Measurements from ENCODE around the gene NR1D1.
"Not testable (repeated sequence)": the region's sequence is repeated elsewhere in the genome, so short reads cannot be mapped to it uniquely, and the experiment has no call there.

The NR1D1 gene

DNA sequence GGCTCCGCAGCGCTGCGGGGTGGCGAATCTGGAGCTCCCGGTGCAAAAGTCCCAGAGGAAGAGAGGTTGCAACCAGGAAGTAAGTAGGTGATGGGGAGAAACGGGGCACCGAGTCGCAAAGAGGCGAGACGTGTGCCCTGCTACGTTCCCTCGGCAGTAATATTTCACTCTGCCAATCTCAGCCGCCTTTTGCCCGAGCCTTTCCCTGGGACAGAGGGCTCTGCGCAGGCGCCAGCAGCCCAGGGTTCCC is at the start of gene NR1D1:
NR1D1 (minus strand) TSS at position 171 of the 250 bp plus-strand sequence. CDS start 495 bp downstream, outside the sequence.
- peak within 1 kb of the TSS; percentile 77 for H3K4me3 ChIP-seq (ENCODE audit: low read depth, low read length)
- no peak for TF ChIP-seq POLR2A (IDR thresholded peaks at IDR 0.05; ENCODE audit: extremely low read depth, insufficient read length)
- no peak for TF ChIP-seq MYC (IDR thresholded peaks at IDR 0.05; ENCODE audit: low read depth, low read length)
- TF ChIP-seq, protein P1, sequence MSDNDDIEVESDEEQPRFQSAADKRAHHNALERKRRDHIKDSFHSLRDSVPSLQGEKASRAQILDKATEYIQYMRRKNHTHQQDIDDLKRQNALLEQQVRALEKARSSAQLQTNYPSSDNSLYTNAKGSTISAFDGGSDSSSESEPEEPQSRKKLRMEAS (IDR thresholded peaks at IDR 0.05; ENCODE audit: low read depth, low read length) = no peak
- TF ChIP-seq, protein P2, sequence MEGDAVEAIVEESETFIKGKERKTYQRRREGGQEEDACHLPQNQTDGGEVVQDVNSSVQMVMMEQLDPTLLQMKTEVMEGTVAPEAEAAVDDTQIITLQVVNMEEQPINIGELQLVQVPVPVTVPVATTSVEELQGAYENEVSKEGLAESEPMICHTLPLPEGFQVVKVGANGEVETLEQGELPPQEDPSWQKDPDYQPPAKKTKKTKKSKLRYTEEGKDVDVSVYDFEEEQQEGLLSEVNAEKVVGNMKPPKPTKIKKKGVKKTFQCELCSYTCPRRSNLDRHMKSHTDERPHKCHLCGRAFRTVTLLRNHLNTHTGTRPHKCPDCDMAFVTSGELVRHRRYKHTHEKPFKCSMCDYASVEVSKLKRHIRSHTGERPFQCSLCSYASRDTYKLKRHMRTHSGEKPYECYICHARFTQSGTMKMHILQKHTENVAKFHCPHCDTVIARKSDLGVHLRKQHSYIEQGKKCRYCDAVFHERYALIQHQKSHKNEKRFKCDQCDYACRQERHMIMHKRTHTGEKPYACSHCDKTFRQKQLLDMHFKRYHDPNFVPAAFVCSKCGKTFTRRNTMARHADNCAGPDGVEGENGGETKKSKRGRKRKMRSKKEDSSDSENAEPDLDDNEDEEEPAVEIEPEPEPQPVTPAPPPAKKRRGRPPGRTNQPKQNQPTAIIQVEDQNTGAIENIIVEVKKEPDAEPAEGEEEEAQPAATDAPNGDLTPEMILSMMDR (IDR thresholded peaks at IDR 0.05; ENCODE audit: low read depth, low read length) = no peak
- no peak for DNase-seq (ENCODE audit: low read depth)

DNA sequence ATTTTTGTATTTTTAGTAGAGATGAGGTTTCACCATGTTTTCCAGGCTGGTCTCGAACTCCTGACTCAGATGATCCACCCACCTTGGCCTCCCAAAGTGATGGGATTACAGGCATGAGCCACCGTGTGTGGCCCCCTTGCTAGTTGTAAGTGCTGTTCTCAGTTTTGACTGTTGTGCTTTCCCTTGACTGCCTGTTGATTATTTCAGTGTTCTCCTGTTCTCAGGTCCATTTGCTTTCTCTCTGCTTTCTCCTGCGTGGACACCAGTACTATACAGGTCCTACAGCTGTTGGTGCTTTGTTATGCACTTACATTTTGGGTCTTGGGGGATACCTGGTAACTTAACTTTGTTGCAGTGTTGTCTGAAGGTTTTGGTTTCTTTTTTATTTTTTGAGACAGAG is 48.1 kb upstream of the NR1D1 start:
- no peak for DNase-seq (ENCODE audit: low read depth)
- H3K4me3 ChIP-seq (ENCODE audit: low read depth, low read length) = no peak overlapping the region
- TF ChIP-seq MYC (IDR thresholded peaks at IDR 0.05; ENCODE audit: low read depth, low read length) = no peak
- TF ChIP-seq, protein P1 (IDR thresholded peaks at IDR 0.05; ENCODE audit: low read depth, low read length) = no peak
- TF ChIP-seq POLR2A (IDR thresholded peaks at IDR 0.05; ENCODE audit: extremely low read depth, insufficient read length) = no peak
- TF ChIP-seq, protein P2 (IDR thresholded peaks at IDR 0.05; ENCODE audit: low read depth, low read length) = no peak

DNA sequence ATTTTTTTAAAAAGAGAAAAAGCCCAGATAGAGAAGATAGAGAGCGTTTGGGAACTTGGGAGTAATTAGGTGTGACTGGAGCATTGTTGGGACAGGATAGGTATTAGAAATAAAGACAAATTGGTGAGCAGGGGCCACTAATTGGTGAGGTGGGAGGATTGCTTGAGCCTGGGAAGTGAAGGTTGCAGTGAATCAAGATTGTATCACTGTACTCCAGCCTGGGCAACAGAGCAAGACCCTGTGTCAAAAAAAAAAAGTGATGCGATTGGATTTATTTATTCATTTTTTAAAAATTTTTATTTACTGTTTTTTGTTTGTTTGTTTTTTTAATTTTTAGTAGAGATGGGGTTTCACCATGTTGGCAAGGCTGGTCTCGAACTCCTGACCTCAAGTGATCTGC is 45.1 kb upstream of the NR1D1 start:
- no peak for DNase-seq (ENCODE audit: low read depth)
- TF ChIP-seq, protein P2 (IDR thresholded peaks at IDR 0.05; ENCODE audit: low read depth, low read length) = no peak
- TF ChIP-seq MYC (IDR thresholded peaks at IDR 0.05; ENCODE audit: low read depth, low read length) = no peak
- no peak for TF ChIP-seq POLR2A (IDR thresholded peaks at IDR 0.05; ENCODE audit: extremely low read depth, insufficient read length)
- TF ChIP-seq, protein P1 (IDR thresholded peaks at IDR 0.05; ENCODE audit: low read depth, low read length) = no peak
- H3K4me3 ChIP-seq (ENCODE audit: low read depth, low read length) = no peak overlapping the region

DNA sequence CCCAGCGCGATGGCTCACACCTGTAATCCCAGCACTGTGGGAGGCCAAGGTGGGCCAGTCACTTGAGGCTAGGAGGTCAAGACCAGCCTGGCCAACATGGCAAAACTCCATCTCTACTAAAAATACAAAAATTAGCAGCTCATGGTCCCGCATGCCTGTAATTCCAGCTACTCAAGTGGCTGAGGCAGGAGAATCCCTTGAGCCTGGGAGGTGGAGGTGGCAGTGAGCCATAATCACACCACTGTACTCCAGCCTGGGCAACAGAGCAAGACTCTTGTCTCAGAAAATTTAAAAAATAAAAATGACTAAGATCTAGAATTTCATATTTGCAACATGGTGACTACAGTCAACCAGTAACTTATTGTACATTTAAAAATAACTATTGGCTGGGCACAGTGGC is 42.8 kb upstream of the NR1D1 start:
- H3K4me3 ChIP-seq (ENCODE audit: low read depth, low read length); DNase-seq (ENCODE audit: low read depth): not testable (repeated sequence)

DNA sequence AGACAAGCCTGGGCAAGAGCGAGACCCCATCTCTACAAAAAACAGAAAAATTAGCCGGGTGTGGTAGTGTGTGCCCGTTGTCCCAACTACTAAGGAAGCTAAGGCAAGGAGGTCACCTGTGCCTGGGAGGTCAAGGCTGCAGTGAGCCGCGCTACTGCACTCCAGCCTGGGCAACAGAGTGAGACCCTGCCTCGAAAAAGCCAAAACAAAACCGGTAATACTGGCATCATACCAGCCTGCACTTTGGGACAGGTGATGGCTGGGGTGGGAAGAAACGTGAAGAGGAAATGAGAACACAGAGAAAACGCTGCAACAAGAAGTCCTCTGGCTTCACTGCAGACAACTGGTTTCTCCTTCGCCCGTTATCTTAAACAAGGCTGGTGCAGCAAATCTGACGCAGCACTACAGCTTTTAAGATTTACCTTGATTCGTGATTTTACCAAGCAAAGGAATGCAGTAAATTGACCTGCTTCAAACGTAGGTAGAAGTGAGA is 39.2 kb upstream of the NR1D1 start:
- H3K4me3 ChIP-seq (ENCODE audit: low read depth, low read length) = peak overlapping the region; percentile 71
- no peak for TF ChIP-seq MYC (IDR thresholded peaks at IDR 0.05; ENCODE audit: low read depth, low read length)
- TF ChIP-seq, protein P2 (IDR thresholded peaks at IDR 0.05; ENCODE audit: low read depth, low read length) = no peak
- TF ChIP-seq POLR2A (IDR thresholded peaks at IDR 0.05; ENCODE audit: extremely low read depth, insufficient read length) = no peak
- TF ChIP-seq, protein P1 (IDR thresholded peaks at IDR 0.05; ENCODE audit: low read depth, low read length) = no peak
- no peak for DNase-seq (ENCODE audit: low read depth)

DNA sequence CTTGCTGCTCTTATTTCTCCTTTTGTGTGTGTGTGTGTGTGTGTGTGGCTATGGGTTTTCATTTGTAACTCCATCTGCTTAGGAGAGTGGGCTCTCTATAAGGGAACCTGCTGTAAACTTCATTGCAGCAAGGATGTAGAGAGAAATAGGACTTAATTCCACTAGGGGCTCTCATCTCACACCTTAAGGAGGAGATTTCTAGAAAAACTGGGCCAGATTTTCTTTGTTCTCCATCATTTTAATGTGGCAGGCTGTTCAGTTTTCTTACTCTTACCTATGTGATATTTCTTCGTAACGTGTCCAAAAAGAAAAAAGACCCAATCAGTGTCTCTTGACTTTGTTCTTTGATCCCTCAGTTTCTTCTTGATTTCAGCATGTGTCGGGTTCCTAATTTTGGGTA is 35.4 kb upstream of the NR1D1 start:
- no peak overlapping the region for H3K4me3 ChIP-seq (ENCODE audit: low read depth, low read length)
- DNase-seq (ENCODE audit: low read depth) = no peak
- TF ChIP-seq MYC (IDR thresholded peaks at IDR 0.05; ENCODE audit: low read depth, low read length) (no peak), POLR2A (IDR thresholded peaks at IDR 0.05; ENCODE audit: extremely low read depth, insufficient read length) (no peak)
- TF ChIP-seq, protein P2 (IDR thresholded peaks at IDR 0.05; ENCODE audit: low read depth, low read length) = no peak
- TF ChIP-seq, protein P1 (IDR thresholded peaks at IDR 0.05; ENCODE audit: low read depth, low read length) = no peak

Data from NB4 (cell line).